CD14-positive monocyte (primary cell): Measurements from ENCODE around the gene EPHB2. TPM values are rescaled to one million over a fixed set of nuclear protein-coding genes. Genes with fewer than 3 reads are reported as not detected.

ENCODE experiments used
- DNase-seq, 3 donors: peaks; one replicate each; pipeline ENCODE4 v3.0.0-alpha.2; 2011 to 2022
- H2AFZ ChIP-seq: 2 replicates; pipeline ENCODE4 v1.6.0; 2012; ENCODE audit warnings: mild to moderate bottlenecking, low read depth, low read length, inconsistent platforms; ENCODE audit not compliant: insufficient read depth, poor library complexity, severe bottlenecking
- H3K27ac ChIP-seq, 2 donors: 1 replicate in 1 of 2; 2 replicates in 1 of 2; pipeline ENCODE4 v1.5.1; 2012 to 2013; ENCODE audit warnings: low read length in 2 of 2, control low read depth in 1 of 2, inconsistent platforms in 1 of 2, low read depth in 1 of 2, mild to moderate bottlenecking in 1 of 2
- H3K27me3 ChIP-seq, 2 donors: one replicate each; pipeline versions ENCODE4 v1.6.0 to v1.6.1; 2011 to 2013; ENCODE audit warnings: low read length in 2 of 2; ENCODE audit not compliant: control insufficient read depth in 2 of 2, insufficient read depth in 2 of 2
- H3K36me3 ChIP-seq, 2 donors: replicated peaks in 1 of 2; 1 replicate in 1 of 2; 2 replicates in 1 of 2; pipeline versions ENCODE4 v1.5.1 to v1.6.1; 2012 to 2013; ENCODE audit warnings: low read length in 2 of 2, control low read depth in 1 of 2, inconsistent platforms in 1 of 2, mild to moderate bottlenecking in 1 of 2; ENCODE audit not compliant: insufficient read depth in 2 of 2, control insufficient read depth in 1 of 2
- H3K4me1 ChIP-seq, 2 donors: 1 replicate in 1 of 2; 2 replicates in 1 of 2; pipeline versions ENCODE4 v1.5.1 to v1.6.1; 2012 to 2013; ENCODE audit warnings: low read length in 2 of 2, control low read depth in 1 of 2, inconsistent platforms in 1 of 2, mild to moderate bottlenecking in 1 of 2, moderate library complexity in 1 of 2; ENCODE audit not compliant: insufficient read depth in 2 of 2, control insufficient read depth in 1 of 2
- H3K4me2 ChIP-seq: replicated peaks from 2 replicates; pipeline ENCODE3; 2012; ENCODE audit warnings: low read length, moderate library complexity, mild to moderate bottlenecking; ENCODE audit not compliant: poor library complexity, severe bottlenecking; ENCODE audit errors: extremely low read depth
- H3K4me3 ChIP-seq, 3 experiments: fragments of 200-600 bp in 1 of 3; sonication (generic) in 1 of 3; replicated peaks in 1 of 3; 1 replicate in 2 of 3; 2 replicates in 1 of 3; pipeline ENCODE4 v1.5.1; 2011 to 2013; ENCODE audit warnings: low read length in 3 of 3, mild to moderate bottlenecking in 3 of 3, control low read depth in 2 of 3, low read depth in 2 of 3, inconsistent platforms in 1 of 3, moderate library complexity in 1 of 3
- H3K79me2 ChIP-seq: 2 replicates; pipeline ENCODE4 v1.6.0; 2012; ENCODE audit warnings: mild to moderate bottlenecking, control low read depth, inconsistent platforms, low read length, moderate library complexity; ENCODE audit not compliant: insufficient read depth
- H3K9ac ChIP-seq: 2 replicates; pipeline ENCODE4 v1.6.0; 2017; ENCODE audit warnings: low read length, mild to moderate bottlenecking; ENCODE audit not compliant: insufficient read depth, poor library complexity, severe bottlenecking
- H3K9me3 ChIP-seq, 2 donors: replicated peaks in 1 of 2; 1 replicate in 1 of 2; 2 replicates in 1 of 2; pipeline versions ENCODE4 v1.5.1 to v1.6.1; 2012 to 2013; ENCODE audit warnings: low read length in 2 of 2, control low read depth in 1 of 2; ENCODE audit not compliant: control insufficient read depth in 1 of 2, insufficient read depth in 1 of 2
- H4K20me1 ChIP-seq: 2 replicates; pipeline ENCODE4 v1.6.0; 2012; ENCODE audit warnings: mild to moderate bottlenecking, low read length, control low read depth, moderate library complexity; ENCODE audit not compliant: insufficient read depth
- H3K27ac Mint-ChIP-seq, 7 donors: one replicate each; pipeline ENCODE4 v1.8.0; 2020; ENCODE audit warnings: mild to moderate bottlenecking in 7 of 7, mixed read lengths in 7 of 7, moderate library complexity in 6 of 7, inconsistent platforms in 2 of 7
- H3K27me3 Mint-ChIP-seq, 3 donors: one replicate each; pipeline ENCODE4 v1.8.0; 2021 to 2022; ENCODE audit warnings: low read depth in 3 of 3, mild to moderate bottlenecking in 3 of 3, mixed read lengths in 3 of 3, moderate library complexity in 3 of 3, inconsistent platforms in 1 of 3
- H3K36me3 Mint-ChIP-seq, 2 donors: one replicate each; pipeline ENCODE4 v1.8.0; 2020; ENCODE audit warnings: mixed read lengths in 2 of 2, inconsistent platforms in 1 of 2, mild to moderate bottlenecking in 1 of 2
- H3K4me1 Mint-ChIP-seq: one replicate; pipeline ENCODE4 v1.8.0; 2020; ENCODE audit warnings: mild to moderate bottlenecking, mixed read lengths
- H3K4me3 Mint-ChIP-seq, 2 donors: one replicate each; pipeline ENCODE4 v1.8.0; 2020; ENCODE audit warnings: mild to moderate bottlenecking in 2 of 2, mixed read lengths in 2 of 2, moderate library complexity in 1 of 2
- H3K9me3 Mint-ChIP-seq, 7 donors: one replicate each; pipeline ENCODE4 v1.8.0; 2020 to 2022; ENCODE audit warnings: mixed read lengths in 7 of 7, mild to moderate bottlenecking in 6 of 7, moderate library complexity in 6 of 7, inconsistent platforms in 2 of 7
- WGBS: methylation state at CpG from one replicate; pipeline ENCODE4 v1.1.5; 2013; ENCODE audit warnings: missing lambda C conversion rate; ENCODE audit not compliant: insufficient coverage; 5-methylcytosine and 5-hydroxymethylcytosine counted together
- intact Hi-C, 2 donors: fragments of 100-400 bp; cut with micrococcal nuclease; formaldehyde crosslinking; loops; one replicate each; pipeline versions ENCODE4 v1.15.0 to v1.15.1; 2023
- polyA plus RNA-seq, 3 donors: library from polyadenylated mRNA; depleted of rRNA in 1 of 3; unstranded in 2 of 3; stranded (reverse) in 1 of 3; fragments of 300-500 nt in 2 of 3; fragments of >200 nt in 1 of 3; fragmentation: Illumina TruSeq in 2 of 3; gene quantifications; 1 replicate in 2 of 3; 2 replicates in 1 of 3; pipeline ENCODE4 v1.2.3, GENCODE V29; 2012 to 2021
- TF ChIP-seq, protein P1 (sequence below): fragments of 200-600 bp; IDR thresholded peaks from one replicate; pipeline ENCODE4 v1.8.0; 2022; ENCODE audit warnings: antibody characterized with exemption, mild to moderate bottlenecking

Gene EPHB2
- polyA plus RNA-seq, 3 donors, result 2.9 to 5.6 (median 3.4) TPM

DNA sequence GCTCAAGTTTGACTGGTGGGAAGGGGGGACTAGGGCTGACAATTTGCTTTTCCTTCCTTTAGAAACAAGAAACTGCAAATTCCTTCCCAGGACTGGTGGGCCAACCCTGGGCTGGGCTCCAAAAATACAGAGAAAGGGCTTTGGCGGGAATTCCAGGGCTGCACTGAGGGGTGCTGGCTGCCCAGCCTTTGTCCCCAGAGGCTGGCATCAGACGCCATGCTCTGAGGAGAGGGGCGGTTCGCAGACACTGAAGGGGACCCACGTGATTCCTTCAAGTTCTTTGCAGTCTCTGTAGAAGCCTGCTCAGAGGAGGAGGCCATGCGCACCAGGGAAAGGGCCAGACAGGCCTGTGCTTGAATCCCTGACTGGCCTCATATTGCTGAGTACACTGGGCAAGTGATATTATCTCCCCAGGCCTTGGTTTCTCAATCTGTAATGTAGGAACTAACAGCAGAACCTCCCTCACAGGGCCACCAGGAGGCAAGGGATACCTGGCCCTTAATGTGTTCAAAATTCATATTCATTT is 119.5 kb downstream of the EPHB2 start:
- peaks cover 4 to 6% (median 6%) of the 10 kb centered on the region in 3 donors for H3K27me3 Mint-ChIP-seq
- 86% methylated on average over 6 of the region's 6 CpGs for WGBS
- Histone ChIP-seq H3K79me2 (no peaks in the 10 kb centered on the region), H3K9ac (no peak overlapping the region), H3K27me3 (no peaks in the 10 kb centered on the region), H3K36me3 (no peaks in the 10 kb centered on the region), H4K20me1 (no peaks in the 10 kb centered on the region), H3K9me3 (no peaks in the 10 kb centered on the region), H2AFZ (no peak overlapping the region), H3K4me3 (no peak overlapping the region), H3K4me1 (peaks cover 6 to 22% of the 10 kb centered on the region in 2 donors), H3K27ac (no peak overlapping the region), H3K4me2 (no peak overlapping the region)
- intact Hi-C loops, result no loop called here
- no peaks in the 10 kb centered on the region for H3K36me3 Mint-ChIP-seq
- peaks cover 16% of the 10 kb centered on the region for H3K4me1 Mint-ChIP-seq
- TF ChIP-seq, protein P1, sequence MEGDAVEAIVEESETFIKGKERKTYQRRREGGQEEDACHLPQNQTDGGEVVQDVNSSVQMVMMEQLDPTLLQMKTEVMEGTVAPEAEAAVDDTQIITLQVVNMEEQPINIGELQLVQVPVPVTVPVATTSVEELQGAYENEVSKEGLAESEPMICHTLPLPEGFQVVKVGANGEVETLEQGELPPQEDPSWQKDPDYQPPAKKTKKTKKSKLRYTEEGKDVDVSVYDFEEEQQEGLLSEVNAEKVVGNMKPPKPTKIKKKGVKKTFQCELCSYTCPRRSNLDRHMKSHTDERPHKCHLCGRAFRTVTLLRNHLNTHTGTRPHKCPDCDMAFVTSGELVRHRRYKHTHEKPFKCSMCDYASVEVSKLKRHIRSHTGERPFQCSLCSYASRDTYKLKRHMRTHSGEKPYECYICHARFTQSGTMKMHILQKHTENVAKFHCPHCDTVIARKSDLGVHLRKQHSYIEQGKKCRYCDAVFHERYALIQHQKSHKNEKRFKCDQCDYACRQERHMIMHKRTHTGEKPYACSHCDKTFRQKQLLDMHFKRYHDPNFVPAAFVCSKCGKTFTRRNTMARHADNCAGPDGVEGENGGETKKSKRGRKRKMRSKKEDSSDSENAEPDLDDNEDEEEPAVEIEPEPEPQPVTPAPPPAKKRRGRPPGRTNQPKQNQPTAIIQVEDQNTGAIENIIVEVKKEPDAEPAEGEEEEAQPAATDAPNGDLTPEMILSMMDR, result no peak
- DNase-seq, result no peak
- no peaks in the 10 kb centered on the region for H3K9me3 Mint-ChIP-seq
- H3K4me3 Mint-ChIP-seq, result no peak overlapping the region
- peak overlapping the region in 2 of 7 donors; percentile 43 to 72 for H3K27ac Mint-ChIP-seq

DNA sequence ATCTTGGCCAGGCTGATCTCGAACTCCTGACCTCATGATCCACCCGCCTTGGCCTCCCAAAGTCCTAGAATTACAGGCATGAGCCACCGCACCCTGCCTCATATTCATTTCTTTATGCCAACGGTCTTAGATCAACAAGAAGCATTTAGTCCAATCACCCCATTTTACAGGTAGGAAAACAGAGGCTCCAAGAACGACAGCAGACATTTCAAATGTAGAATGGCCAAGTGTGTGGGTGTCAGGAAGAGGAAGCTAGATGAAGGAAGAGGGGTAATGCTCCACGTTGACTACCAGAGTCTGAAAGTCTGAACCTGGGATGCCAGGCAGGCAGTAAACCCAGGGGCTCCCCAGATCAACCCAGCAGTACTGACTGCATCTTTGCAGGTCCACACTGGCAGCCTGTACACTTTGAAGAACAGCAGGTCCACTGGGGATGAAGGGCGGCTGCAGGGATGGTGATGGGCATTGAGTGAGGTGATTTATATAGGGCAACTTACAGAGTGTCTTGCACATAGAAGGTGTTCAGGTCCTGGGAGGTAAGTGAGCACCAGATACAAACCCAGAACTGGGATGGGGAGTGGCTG is 120.2 kb downstream of the EPHB2 start:
- Histone ChIP-seq H3K4me2 (no peak overlapping the region), H3K27me3 (no peaks in the 10 kb centered on the region), H3K79me2 (no peaks in the 10 kb centered on the region), H3K4me3 (no peak overlapping the region), H3K9ac (no peak overlapping the region), H3K4me1 (peaks cover 6 to 22% of the 10 kb centered on the region in 2 donors), H2AFZ (no peak overlapping the region), H4K20me1 (no peaks in the 10 kb centered on the region), H3K27ac (peak overlapping the region in 1 of 2 donors; percentile 13), H3K9me3 (no peaks in the 10 kb centered on the region), H3K36me3 (no peaks in the 10 kb centered on the region)
- intact Hi-C loops, result no loop called here
- TF ChIP-seq, protein P1, result no peak
- DNase-seq, result no peak
- Mint-ChIP-seq H3K36me3 (no peaks in the 10 kb centered on the region), H3K9me3 (no peaks in the 10 kb centered on the region), H3K27ac (peak overlapping the region in 6 of 7 donors; percentile 31 to 74 (median 52)), H3K27me3 (peaks cover 0 to 4% (median 4%) of the 10 kb centered on the region in 3 donors), H3K4me3 (no peak overlapping the region), H3K4me1 (peaks cover 16% of the 10 kb centered on the region)
- WGBS, result 50% methylated on average over 2 of the region's 7 CpGs
